BLaER1 treated with 17β-estradiol and CSF1 and Interleukin-3, amounts not matched to agents 10 nM and 100 nM (cell line): ENCODE measurements around the gene TET2.

Source experiments
- H3K27ac ChIP-seq, 11 experiments: shearing (Covaris generic); formaldehyde crosslinking; 2 replicates each; pipeline ENCODE4 v1.8.1; 2022
- H3K27me3 ChIP-seq, 11 experiments: shearing (Covaris generic); formaldehyde crosslinking; 2 replicates each; pipeline ENCODE4 v1.8.1; 2022
- H3K36me3 ChIP-seq, 11 experiments: shearing (Covaris generic); formaldehyde crosslinking; 2 replicates each; pipeline ENCODE4 v1.8.1; 2022
- H3K4me1 ChIP-seq, 10 experiments: shearing (Covaris generic); formaldehyde crosslinking; 2 replicates each; pipeline ENCODE4 v1.8.1; 2022
- H3K4me2 ChIP-seq, 11 experiments: shearing (Covaris generic); formaldehyde crosslinking; 2 replicates each; pipeline ENCODE4 v1.8.1; 2022
- H3K4me3 ChIP-seq, 10 experiments: shearing (Covaris generic); formaldehyde crosslinking; 2 replicates each; pipeline ENCODE4 v1.8.1; 2022
- H3K9ac ChIP-seq, 11 experiments: shearing (Covaris generic); formaldehyde crosslinking; 2 replicates each; pipeline ENCODE4 v1.8.1; 2022
- H3K9me3 ChIP-seq, 11 experiments: shearing (Covaris generic); formaldehyde crosslinking; replicated peaks in 1 of 11; 2 replicates each; pipeline ENCODE4 v1.8.1; 2022
- H4K20me1 ChIP-seq, 11 experiments: shearing (Covaris generic); formaldehyde crosslinking; 2 replicates each; pipeline ENCODE4 v1.8.1; 2022
- Cebpa-rat ChIP-seq, 11 experiments: shearing (Covaris generic); IDR thresholded peaks; 2 replicates each; pipeline ENCODE4 v1.8.1; 2022

TET2 gene

GRCh38 chr4:105189855-105190650 is 43.4 kb downstream of the TET2 start:
- H3K27ac ChIP-seq, result 0 out of 22 replicates have a peak overlapping the region, but pooled peaks of 1 of the 11 experiments have one; percentile 8
- peaks cover 5 to 100% (median 12%) of the 10 kb centered on the region in 10 experiments for H3K4me1 ChIP-seq
- no peaks in the 10 kb centered on the region for H3K27me3 ChIP-seq
- H3K9ac ChIP-seq, result no peak overlapping the region; a peak in 1 of 22 replicates
- peaks cover 9 to 96% (median 55%) of the 10 kb centered on the region in 11 experiments; a peak in 19 of 22 replicates for H3K36me3 ChIP-seq
- peaks cover 0 to 100% (median 43%) of the 10 kb centered on the region in 11 experiments; a peak in 15 of 22 replicates for H4K20me1 ChIP-seq
- TF ChIP-seq Cebpa-rat (IDR thresholded peaks at IDR 0.05), result no peak
- H3K4me2 ChIP-seq, result peak overlapping the region in 3 of 11 experiments; percentile 59 to 77 (median 74); a peak in 4 of 22 replicates
- no peaks in the 10 kb centered on the region for H3K9me3 ChIP-seq
- no peak overlapping the region for H3K4me3 ChIP-seq

DNA sequence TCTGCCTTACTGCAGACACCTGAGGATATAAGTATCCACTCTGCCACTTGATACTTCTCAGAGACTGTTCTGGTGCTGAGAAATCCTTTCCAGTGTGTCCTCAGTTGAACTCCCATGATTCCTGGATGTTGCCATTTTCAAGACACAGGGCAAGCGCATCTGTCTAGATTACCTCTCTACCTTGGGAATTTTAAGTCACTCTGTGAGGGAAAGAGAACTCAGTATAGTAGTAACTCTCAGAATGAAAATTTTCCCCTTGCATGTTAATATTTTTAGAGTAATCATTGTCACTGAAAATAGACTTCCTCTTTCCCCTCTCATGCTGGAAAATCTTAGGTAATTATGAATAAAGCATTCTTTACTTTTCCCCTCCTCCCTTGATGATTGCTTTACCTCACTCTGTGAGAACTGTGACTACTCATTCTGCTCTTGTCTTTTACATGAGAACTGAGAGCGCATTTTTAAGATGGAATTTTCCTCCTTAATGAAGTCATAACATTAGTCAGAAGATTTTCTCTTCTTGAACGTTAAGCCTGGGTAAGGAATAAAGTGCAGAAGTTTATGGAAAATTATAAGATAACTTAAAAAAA is 45.0 kb downstream of the TET2 start:
- H3K4me1 ChIP-seq, result peaks cover 13 to 98% (median 23%) of the 10 kb centered on the region in 10 experiments
- peak overlapping the region in 2 of 11 experiments; percentile 25 to 48; a peak in 3 of 22 replicates for H3K9ac ChIP-seq
- no peaks in the 10 kb centered on the region for H3K9me3 ChIP-seq
- H3K27me3 ChIP-seq, result no peaks in the 10 kb centered on the region
- H3K4me2 ChIP-seq, result peak overlapping the region in 9 of 11 experiments; percentile 15 to 77 (median 36); a peak in 14 of 22 replicates
- no peak for TF ChIP-seq Cebpa-rat (IDR thresholded peaks at IDR 0.05)
- peak overlapping the region in 2 of 11 experiments; percentile 45 to 59; a peak in 4 of 22 replicates for H3K27ac ChIP-seq
- no peak overlapping the region for H3K4me3 ChIP-seq
- H4K20me1 ChIP-seq, result peaks cover 0 to 100% (median 45%) of the 10 kb centered on the region in 11 experiments; a peak in 15 of 22 replicates
- H3K36me3 ChIP-seq, result peaks cover 17 to 89% (median 55%) of the 10 kb centered on the region in 11 experiments; a peak in 20 of 22 replicates

- H3K36me3 ChIP-seq, result peaks cover 17 to 85% (median 52%) of the 10 kb centered on the region in 11 experiments; a peak in 20 of 22 replicates
- no peak for TF ChIP-seq Cebpa-rat (IDR thresholded peaks at IDR 0.05)
- no peak overlapping the region for H3K4me3 ChIP-seq
- H3K4me1 ChIP-seq, result peaks cover 15 to 98% (median 30%) of the 10 kb centered on the region in 10 experiments
- H3K9me3 ChIP-seq, result no peaks in the 10 kb centered on the region
- H3K4me2 ChIP-seq, result peak overlapping the region in 3 of 11 experiments; percentile 44 to 77 (median 74); a peak in 4 of 22 replicates
- H3K9ac ChIP-seq, result no peak overlapping the region; a peak in 1 of 22 replicates
- peaks cover 0 to 100% (median 42%) of the 10 kb centered on the region in 11 experiments; a peak in 15 of 22 replicates for H4K20me1 ChIP-seq
- no peaks in the 10 kb centered on the region for H3K27me3 ChIP-seq
- H3K27ac ChIP-seq, result peak overlapping the region in 1 of 11 experiments; percentile 37; a peak in 2 of 22 replicates
Observed at GRCh38 chr4:105192474-105192873, 45.8 kb downstream of the TET2 start.

GRCh38 chr4:105192910-105193309 is 46.2 kb downstream of the TET2 start:
- H3K27me3 ChIP-seq, result no peaks in the 10 kb centered on the region
- H3K27ac ChIP-seq, result peak overlapping the region in 3 of 11 experiments; percentile 5 to 38 (median 37); a peak in 4 of 22 replicates
- H3K9me3 ChIP-seq, result no peaks in the 10 kb centered on the region
- H4K20me1 ChIP-seq, result peaks cover 0 to 100% (median 43%) of the 10 kb centered on the region in 11 experiments; a peak in 15 of 22 replicates
- H3K4me1 ChIP-seq, result peaks cover 15 to 99% (median 30%) of the 10 kb centered on the region in 10 experiments
- H3K4me2 ChIP-seq, result peak overlapping the region in 3 of 11 experiments; percentile 44 to 77 (median 74); a peak in 5 of 22 replicates
- no peak overlapping the region for H3K9ac ChIP-seq
- no peak overlapping the region for H3K4me3 ChIP-seq
- TF ChIP-seq Cebpa-rat (IDR thresholded peaks at IDR 0.05), result no peak
- H3K36me3 ChIP-seq, result peaks cover 17 to 84% (median 50%) of the 10 kb centered on the region in 11 experiments; a peak in 20 of 22 replicates

DNA sequence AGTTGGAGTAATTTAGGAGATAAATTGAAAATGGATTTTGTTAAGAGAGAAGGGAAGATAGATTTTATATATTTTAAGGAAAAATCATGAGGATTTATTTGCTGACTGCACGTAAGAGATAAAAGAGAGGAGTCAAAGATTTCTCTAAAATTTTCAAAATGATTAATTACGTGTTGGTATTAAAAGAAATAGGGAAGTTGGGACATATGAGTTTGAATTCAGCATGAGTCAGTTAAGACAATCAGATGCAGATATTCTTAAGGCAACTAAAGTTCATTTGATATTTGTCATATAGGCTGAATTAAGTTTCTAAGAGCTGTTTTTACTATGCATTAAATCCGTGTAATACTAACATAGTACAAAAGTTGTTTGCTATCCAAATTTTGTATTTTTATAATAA is 46.9 kb downstream of the TET2 start:
- peaks cover 15 to 99% (median 30%) of the 10 kb centered on the region in 10 experiments for H3K4me1 ChIP-seq
- H3K27me3 ChIP-seq, result no peaks in the 10 kb centered on the region
- H3K36me3 ChIP-seq, result peaks cover 17 to 85% (median 50%) of the 10 kb centered on the region in 11 experiments; a peak in 20 of 22 replicates
- TF ChIP-seq Cebpa-rat (IDR thresholded peaks at IDR 0.05), result no peak
- H4K20me1 ChIP-seq, result peaks cover 0 to 100% (median 39%) of the 10 kb centered on the region in 11 experiments; a peak in 15 of 22 replicates
- H3K4me2 ChIP-seq, result peak overlapping the region in 3 of 11 experiments; percentile 44 to 77 (median 74); a peak in 4 of 22 replicates
- peak overlapping the region in 3 of 11 experiments; percentile 36 to 66 (median 38); a peak in 5 of 22 replicates for H3K27ac ChIP-seq
- no peaks in the 10 kb centered on the region for H3K9me3 ChIP-seq
- no peak overlapping the region for H3K4me3 ChIP-seq
- H3K9ac ChIP-seq, result no peak overlapping the region

DNA sequence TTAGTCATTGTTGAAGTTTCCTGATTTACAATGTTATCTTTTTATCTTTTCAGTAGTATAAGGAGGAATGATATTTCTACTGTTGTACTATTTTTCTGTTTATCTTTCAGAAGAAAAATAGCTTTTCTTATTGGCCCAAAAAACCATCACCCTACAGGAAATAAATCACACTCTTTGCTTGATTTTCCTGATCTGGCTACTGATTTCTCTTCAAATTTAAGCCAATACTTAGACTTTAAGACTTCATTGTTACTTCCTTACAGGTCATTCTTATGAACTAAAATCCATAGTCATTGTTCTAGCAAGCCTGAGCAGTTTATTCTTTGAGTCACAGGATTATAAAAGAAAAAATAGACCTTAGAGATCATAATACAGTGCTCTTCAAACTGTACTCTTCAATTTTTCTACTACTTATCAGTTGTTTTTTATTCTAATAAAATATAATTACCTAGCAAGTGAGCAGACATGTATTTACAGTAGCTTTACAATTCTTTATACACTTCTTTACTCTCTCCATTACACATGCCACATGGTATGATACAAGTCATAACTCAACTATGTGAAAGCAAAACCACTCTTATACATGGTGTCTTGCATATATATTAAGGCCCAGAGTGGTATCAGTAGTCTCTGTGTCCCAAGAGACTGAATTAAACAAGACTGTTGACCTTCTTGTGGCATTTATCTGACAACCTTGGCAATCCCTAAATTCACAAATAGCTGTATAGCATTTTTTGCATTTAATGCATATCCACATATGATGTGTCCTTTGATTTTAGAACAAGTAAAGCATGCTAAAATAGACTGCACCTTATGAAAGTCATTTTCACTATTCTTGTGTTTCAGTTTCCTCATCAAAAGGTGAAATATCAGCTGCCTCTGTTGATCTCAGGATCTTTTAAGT is 47.9 kb downstream of the TET2 start:
- peaks cover 17 to 87% (median 52%) of the 10 kb centered on the region in 11 experiments; a peak in 20 of 22 replicates for H3K36me3 ChIP-seq
- H4K20me1 ChIP-seq, result peaks cover 0 to 100% (median 33%) of the 10 kb centered on the region in 11 experiments; a peak in 15 of 22 replicates
- no peak overlapping the region for H3K4me3 ChIP-seq
- H3K27ac ChIP-seq, result peak overlapping the region in 3 of 11 experiments; percentile 36 to 70 (median 66); a peak in 5 of 22 replicates
- no peaks in the 10 kb centered on the region for H3K9me3 ChIP-seq
- peak overlapping the region in 3 of 11 experiments; percentile 44 to 77 (median 77); a peak in 4 of 22 replicates for H3K4me2 ChIP-seq
- peaks cover 15 to 99% (median 30%) of the 10 kb centered on the region in 10 experiments for H3K4me1 ChIP-seq
- no peak for TF ChIP-seq Cebpa-rat (IDR thresholded peaks at IDR 0.05)
- no peak overlapping the region for H3K9ac ChIP-seq
- H3K27me3 ChIP-seq, result no peaks in the 10 kb centered on the region

DNA sequence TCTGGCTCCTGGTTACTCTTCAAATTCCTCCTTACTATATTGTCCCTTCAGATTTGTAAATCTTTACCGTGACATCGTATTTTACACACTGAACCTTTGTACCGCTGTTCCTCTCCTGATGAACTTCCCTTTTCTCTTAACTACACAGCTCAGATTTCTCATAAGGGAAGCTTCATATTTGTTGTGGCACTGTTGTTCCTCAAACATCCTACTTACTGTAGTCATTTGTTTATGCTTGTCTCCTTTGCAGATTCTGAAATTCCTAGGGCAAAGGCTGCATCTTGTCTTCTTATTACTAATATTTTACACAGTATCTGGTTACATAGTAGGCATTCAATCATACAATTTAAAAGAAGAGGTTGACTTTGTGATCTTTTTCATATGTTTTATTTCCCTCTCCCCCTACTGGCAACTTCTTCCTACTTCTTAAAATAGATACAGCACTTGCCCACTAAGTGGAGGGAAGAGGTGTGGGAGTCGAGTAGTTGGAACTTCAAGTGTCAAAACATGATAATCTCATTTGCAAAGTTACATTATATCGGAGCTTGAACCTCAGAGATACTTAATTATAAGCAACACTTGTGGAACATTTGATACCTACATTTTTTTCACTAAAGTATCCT is 50.0 kb downstream of the TET2 start:
- H3K4me3 ChIP-seq, result peak overlapping the region in 2 of 10 experiments; percentile 10 to 18; a peak in 2 of 20 replicates
- H3K27ac ChIP-seq, result peak overlapping the region in 8 of 11 experiments; percentile 29 to 73 (median 62); a peak in 14 of 22 replicates
- peaks cover 11 to 96% (median 22%) of the 10 kb centered on the region in 10 experiments for H3K4me1 ChIP-seq
- H3K4me2 ChIP-seq, result peak overlapping the region; percentile 13 to 77 (median 55); a peak in 19 of 22 replicates
- peaks cover 13 to 87% (median 48%) of the 10 kb centered on the region in 11 experiments; a peak in 19 of 22 replicates for H3K36me3 ChIP-seq
- H4K20me1 ChIP-seq, result peaks cover 0 to 100% (median 29%) of the 10 kb centered on the region in 11 experiments; a peak in 12 of 22 replicates
- H3K9ac ChIP-seq, result peak overlapping the region in 3 of 11 experiments; percentile 24 to 64 (median 54); a peak in 4 of 22 replicates
- no peak for TF ChIP-seq Cebpa-rat (IDR thresholded peaks at IDR 0.05)
- H3K9me3 ChIP-seq, result no peaks in the 10 kb centered on the region
- H3K27me3 ChIP-seq, result no peaks in the 10 kb centered on the region
